ENCODE results near the gene CELA2A. TPM values are rescaled to one million over a fixed set of nuclear protein-coding genes. Genes with fewer than 3 reads are reported as not detected.
A peak's percentile ranks its signal among the peaks of the same experiment; 100 is the strongest.

Gene CELA2A
- total and polyA plus RNA-seq, 9 of the 15 experiments (the other 6 are each of a cell fraction or from before 2014, with no cell fraction given) = 0.62 TPM; not detected in 8

DNA sequence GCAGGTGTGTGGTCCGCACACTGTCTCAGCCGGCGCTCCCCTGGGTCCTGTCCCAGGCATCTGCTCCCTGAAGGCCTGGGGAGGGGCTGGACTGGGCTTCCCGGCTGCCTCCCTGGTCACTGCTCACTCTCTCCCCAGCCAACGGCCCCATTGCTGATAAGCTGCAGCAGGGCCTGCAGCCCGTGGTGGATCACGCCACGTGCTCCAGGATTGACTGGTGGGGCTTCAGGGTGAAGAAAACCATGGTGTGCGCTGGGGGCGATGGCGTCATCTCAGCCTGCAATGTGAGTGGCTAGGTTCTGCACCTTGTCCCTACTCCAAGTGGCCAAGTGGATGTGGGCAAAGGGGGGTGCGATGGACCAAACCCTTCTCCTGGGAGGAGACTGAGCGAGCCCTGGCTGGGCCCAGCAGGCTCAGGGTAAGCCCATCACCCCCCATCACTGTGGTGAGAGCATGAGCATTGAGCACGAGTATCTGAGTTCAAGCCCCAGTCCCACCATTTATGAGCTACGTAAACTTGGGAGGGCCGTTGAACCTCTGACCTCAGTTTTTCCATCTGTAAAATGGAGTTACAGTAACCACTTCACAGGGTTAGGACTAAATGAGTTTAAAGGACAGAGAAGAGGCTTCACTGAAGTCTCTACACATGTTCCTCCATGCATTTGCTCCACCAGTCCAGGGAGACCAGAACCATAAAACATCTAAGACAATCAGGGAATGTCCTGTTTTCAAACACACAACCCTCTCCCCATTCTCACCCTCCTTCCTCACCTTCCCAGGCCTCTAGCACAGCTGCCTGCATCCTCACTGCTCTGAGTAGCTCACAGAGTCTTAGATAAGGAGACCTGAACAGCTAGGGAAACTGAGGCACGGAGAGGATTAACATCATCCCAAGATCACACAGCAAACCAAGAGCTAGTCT, 11.8 kb upstream of the CELA2A start (continued):
- no peak for TF ChIP-seq PBX2 (CRISPR knock-in tag; IDR thresholded peaks at IDR 0.05; ENCODE audit: low read depth)
- no peak for TF ChIP-seq PBX2 (tag; conservative IDR thresholded peaks at IDR 0.05; ENCODE audit: low read depth)
- TF ChIP-seq ETV5 (CRISPR knock-in tag; IDR thresholded peaks at IDR 0.05; ENCODE audit: low read depth) = no peak
- TF ChIP-seq, protein P1, sequence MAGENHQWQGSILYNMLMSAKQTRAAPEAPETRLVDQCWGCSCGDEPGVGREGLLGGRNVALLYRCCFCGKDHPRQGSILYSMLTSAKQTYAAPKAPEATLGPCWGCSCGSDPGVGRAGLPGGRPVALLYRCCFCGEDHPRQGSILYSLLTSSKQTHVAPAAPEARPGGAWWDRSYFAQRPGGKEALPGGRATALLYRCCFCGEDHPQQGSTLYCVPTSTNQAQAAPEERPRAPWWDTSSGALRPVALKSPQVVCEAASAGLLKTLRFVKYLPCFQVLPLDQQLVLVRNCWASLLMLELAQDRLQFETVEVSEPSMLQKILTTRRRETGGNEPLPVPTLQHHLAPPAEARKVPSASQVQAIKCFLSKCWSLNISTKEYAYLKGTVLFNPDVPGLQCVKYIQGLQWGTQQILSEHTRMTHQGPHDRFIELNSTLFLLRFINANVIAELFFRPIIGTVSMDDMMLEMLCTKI (IDR thresholded peaks at IDR 0.05; ENCODE audit: partially characterized antibody) = no peak
- no peak for TF ChIP-seq BCL6 (CRISPR knock-in tag; IDR thresholded peaks at IDR 0.05)
- no peak for TF ChIP-seq JUND (IDR thresholded peaks at IDR 0.05; ENCODE audit: borderline replicate concordance, low read depth, low read length)
- peak; percentile 48; the same call in 2 of the 3 replicates for TF ChIP-seq JUND (tag; IDR thresholded peaks at IDR 0.05; ENCODE audit: borderline replicate concordance, low read depth, low read length)
- no peak for TF ChIP-seq POLR2AphosphoS2 (IDR thresholded peaks at IDR 0.05; ENCODE audit: low read length)
- TF ChIP-seq, protein P2, sequence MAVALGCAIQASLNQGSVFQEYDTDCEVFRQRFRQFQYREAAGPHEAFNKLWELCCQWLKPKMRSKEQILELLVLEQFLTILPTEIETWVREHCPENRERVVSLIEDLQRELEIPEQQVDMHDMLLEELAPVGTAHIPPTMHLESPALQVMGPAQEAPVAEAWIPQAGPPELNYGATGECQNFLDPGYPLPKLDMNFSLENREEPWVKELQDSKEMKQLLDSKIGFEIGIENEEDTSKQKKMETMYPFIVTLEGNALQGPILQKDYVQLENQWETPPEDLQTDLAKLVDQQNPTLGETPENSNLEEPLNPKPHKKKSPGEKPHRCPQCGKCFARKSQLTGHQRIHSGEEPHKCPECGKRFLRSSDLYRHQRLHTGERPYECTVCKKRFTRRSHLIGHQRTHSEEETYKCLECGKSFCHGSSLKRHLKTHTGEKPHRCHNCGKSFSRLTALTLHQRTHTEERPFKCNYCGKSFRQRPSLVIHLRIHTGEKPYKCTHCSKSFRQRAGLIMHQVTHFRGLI (CRISPR knock-in tag; IDR thresholded peaks at IDR 0.05) = no peak
- TF ChIP-seq KDM1A (IDR thresholded peaks at IDR 0.05) = peak; percentile 91 to 96
- TF ChIP-seq ZNF133 (CRISPR knock-in tag; IDR thresholded peaks at IDR 0.05) = no peak
- TF ChIP-seq CTBP1 (IDR thresholded peaks at IDR 0.05; ENCODE audit: borderline replicate concordance) = peak; percentile 34; the same call in 1 of the 2 replicates
- TF ChIP-seq SRSF9 (IDR thresholded peaks at IDR 0.05; ENCODE audit: borderline replicate concordance, low read depth, low read length) = no peak
- TF ChIP-seq EHMT2 (IDR thresholded peaks at IDR 0.05) = 0 out of 2 replicates have a peak, but pooled peaks have one; percentile 43
- TF ChIP-seq RCOR1 (IDR thresholded peaks at IDR 0.05; ENCODE audit: borderline replicate concordance in 1 of 2, low read depth in 2 of 2, low read length in 2 of 2) = peak in 1 of 2 experiments; percentile 73; a peak in 3 of 4 replicates

Data from K562 (cell line).